Prostate gland (tissue), 2 donors: Measurements from ENCODE around the gene DLG2. TPM values are rescaled to one million over a fixed set of nuclear protein-coding genes. Genes with fewer than 3 reads are reported as not detected.

Experiments
- DNase-seq: peaks from one replicate; pipeline ENCODE4 v3.0.0-alpha.2; 2019; ENCODE audit warnings: low spot score
- H3K27ac ChIP-seq, 2 donors: fragments of 200-600 bp; sonication (generic); 2 replicates each; pipeline ENCODE4 v1.5.1; 2017 to 2019
- H3K27me3 ChIP-seq: fragments of 200-600 bp; sonication (generic); replicated peaks from 2 replicates; pipeline ENCODE4 v1.5.1; 2019; ENCODE audit not compliant: insufficient read depth
- H3K36me3 ChIP-seq, 2 donors: fragments of 200-600 bp; sonication (generic); 1 replicate in 1 of 2; 2 replicates in 1 of 2; pipeline versions ENCODE4 v1.5.1 to v1.8.1; 2017 to 2019
- H3K4me1 ChIP-seq: fragments of 200-600 bp; sonication (generic); replicated peaks from 2 replicates; pipeline ENCODE4 v1.5.1; 2019
- H3K4me3 ChIP-seq, 2 donors: fragments of 200-600 bp; sonication (generic); 2 replicates each; pipeline ENCODE4 v1.5.1; 2017 to 2019
- H3K9me3 ChIP-seq: fragments of 200-600 bp; sonication (generic); 2 replicates; pipeline ENCODE4 v1.5.1; 2017
- CTCF ChIP-seq, 4 experiments: fragments of 200-600 bp in 2 of 4; fragments of 450-650 bp in 2 of 4; sonication (generic) in 2 of 4; IDR thresholded peaks; 1 replicate in 3 of 4; 2 replicates in 1 of 4; pipeline ENCODE4 v1.5.1; 2016 to 2019; ENCODE audit warnings: antibody characterized with exemption in 4 of 4, mild to moderate bottlenecking in 2 of 4, moderate library complexity in 2 of 4
- POLR2A ChIP-seq: fragments of 450-650 bp; IDR thresholded peaks from one replicate; pipeline ENCODE4 v1.6.1; 2016; ENCODE audit warnings: antibody characterized with exemption, mild to moderate bottlenecking
- POLR2AphosphoS5 ChIP-seq: sonication (generic); formaldehyde crosslinking; IDR thresholded peaks from one replicate; pipeline ENCODE4 v1.6.1; 2017; ENCODE audit warnings: antibody characterized with exemption
- WGBS: methylation state at CpG from one replicate; pipeline ENCODE4 v1.1.5; 2018; 5-methylcytosine and 5-hydroxymethylcytosine counted together
- intact Hi-C: fragments of 100-400 bp; cut with DNase I; formaldehyde crosslinking; loops from one replicate; pipeline ENCODE4 v1.14.2; 2022
- total RNA-seq, 2 donors: library from RNA; depleted of rRNA; stranded (reverse); fragments of >200 nt; gene quantifications; one replicate each; pipeline ENCODE4 v1.1.0, GENCODE V29; 2016

DLG2 gene
- total RNA-seq, 2 donors from 2014 or later, result 9.8 to 16.2 TPM

DNA sequence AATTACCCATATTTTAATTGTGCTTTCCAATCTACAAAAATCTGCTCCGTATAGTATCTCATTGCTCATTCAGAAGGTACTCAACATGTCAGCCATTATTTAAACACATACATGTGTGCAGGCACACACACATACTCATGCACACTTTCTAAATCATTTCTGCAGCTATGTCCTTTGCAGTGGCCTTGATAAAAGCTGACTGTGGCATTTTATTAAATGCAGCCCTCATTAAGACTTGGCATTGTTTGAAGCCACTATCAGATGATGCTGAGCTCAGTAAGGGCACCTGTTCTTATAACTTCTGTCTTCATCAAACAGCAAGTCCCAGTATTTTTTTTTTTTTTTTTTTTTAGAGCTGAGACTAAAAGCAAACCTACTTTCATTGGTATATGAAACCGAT is 1269.1 kb downstream of the DLG2 start:
- Histone ChIP-seq H3K27ac (no peak overlapping the region), H3K4me3 (no peak overlapping the region), H3K4me1 (no peaks in the 10 kb centered on the region), H3K27me3 (no peaks in the 10 kb centered on the region), H3K36me3 (no peaks in the 10 kb centered on the region), H3K9me3 (no peaks in the 10 kb centered on the region)
- intact Hi-C loops, result no loop called here
- no peak for DNase-seq
- TF ChIP-seq CTCF (IDR thresholded peaks at IDR 0.05) (no peak), POLR2AphosphoS5 (no peak), POLR2A (no peak)
- 80% methylated on average over 2 of the region's 2 CpGs for whole genome bisulfite sequencing

- intact Hi-C loops, result no loop called here
- TF ChIP-seq POLR2AphosphoS5 (no peak), POLR2A (no peak), CTCF (IDR thresholded peaks at IDR 0.05) (no peak)
- no peak overlapping the region for H3K27ac ChIP-seq
- no peak overlapping the region for H3K4me3 ChIP-seq
- no peaks in the 10 kb centered on the region for H3K9me3 ChIP-seq
- H3K4me1 ChIP-seq, result no peaks in the 10 kb centered on the region
- no peak for DNase-seq
- H3K27me3 ChIP-seq, result no peaks in the 10 kb centered on the region
- no peaks in the 10 kb centered on the region for H3K36me3 ChIP-seq
Observed at GRCh38 chr11:84355911-84356310, 1271.2 kb downstream of the DLG2 start.

- 24% methylated on average over 1 of the region's 1 CpG for WGBS
- Histone ChIP-seq H3K36me3 (no peaks in the 10 kb centered on the region), H3K9me3 (no peaks in the 10 kb centered on the region), H3K4me3 (no peak overlapping the region), H3K4me1 (no peaks in the 10 kb centered on the region), H3K27me3 (no peaks in the 10 kb centered on the region), H3K27ac (no peak overlapping the region)
- intact Hi-C loops, result no loop called here
- no peak for DNase-seq
- TF ChIP-seq POLR2AphosphoS5 (no peak), CTCF (IDR thresholded peaks at IDR 0.05) (no peak), POLR2A (no peak)
Observed at GRCh38 chr11:84345597-84345996, 1281.5 kb downstream of the DLG2 start.

GRCh38 chr11:84345027-84345426 is 1282.1 kb downstream of the DLG2 start:
- Histone ChIP-seq H3K4me3 (no peak overlapping the region), H3K9me3 (no peaks in the 10 kb centered on the region), H3K27me3 (no peaks in the 10 kb centered on the region), H3K36me3 (no peaks in the 10 kb centered on the region), H3K4me1 (no peaks in the 10 kb centered on the region), H3K27ac (no peak overlapping the region)
- intact Hi-C loops, result no loop called here
- 83% methylated on average over 3 of the region's 3 CpGs for WGBS
- DNase-seq, result no peak
- TF ChIP-seq POLR2AphosphoS5 (no peak), CTCF (IDR thresholded peaks at IDR 0.05) (no peak), POLR2A (no peak)

DNA sequence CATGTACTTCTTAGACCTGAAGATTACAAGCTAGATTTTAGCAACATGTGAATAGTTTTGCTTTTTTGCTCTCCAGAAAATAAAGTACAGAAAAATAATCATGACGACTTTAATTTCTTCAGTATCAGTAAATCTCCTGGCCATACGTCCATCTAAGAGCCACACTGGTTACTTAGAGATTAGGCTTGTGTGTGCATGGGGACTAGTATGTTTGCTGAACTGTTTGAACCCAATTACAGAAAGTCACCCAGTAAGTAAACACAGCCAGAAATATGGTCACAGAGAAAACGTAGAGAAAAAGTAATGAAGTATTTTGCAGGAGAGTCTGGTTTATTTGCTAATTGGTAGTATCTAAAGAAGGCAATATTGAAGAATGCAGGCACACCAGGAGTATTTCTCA is 1287.3 kb downstream of the DLG2 start:
- Histone ChIP-seq H3K4me3 (no peak overlapping the region), H3K27me3 (no peaks in the 10 kb centered on the region), H3K4me1 (no peaks in the 10 kb centered on the region), H3K9me3 (no peaks in the 10 kb centered on the region), H3K36me3 (no peaks in the 10 kb centered on the region), H3K27ac (no peak overlapping the region)
- intact Hi-C loops, result no loop called here
- TF ChIP-seq POLR2A (no peak), POLR2AphosphoS5 (no peak), CTCF (IDR thresholded peaks at IDR 0.05) (no peak)
- WGBS, result 34% methylated on average over 3 of the region's 3 CpGs
- DNase-seq, result no peak
